Measurements from ENCODE around the gene POU2F3.
A peak's percentile ranks its signal among the peaks of the same experiment; 100 is the strongest.

Gene POU2F3

DNA sequence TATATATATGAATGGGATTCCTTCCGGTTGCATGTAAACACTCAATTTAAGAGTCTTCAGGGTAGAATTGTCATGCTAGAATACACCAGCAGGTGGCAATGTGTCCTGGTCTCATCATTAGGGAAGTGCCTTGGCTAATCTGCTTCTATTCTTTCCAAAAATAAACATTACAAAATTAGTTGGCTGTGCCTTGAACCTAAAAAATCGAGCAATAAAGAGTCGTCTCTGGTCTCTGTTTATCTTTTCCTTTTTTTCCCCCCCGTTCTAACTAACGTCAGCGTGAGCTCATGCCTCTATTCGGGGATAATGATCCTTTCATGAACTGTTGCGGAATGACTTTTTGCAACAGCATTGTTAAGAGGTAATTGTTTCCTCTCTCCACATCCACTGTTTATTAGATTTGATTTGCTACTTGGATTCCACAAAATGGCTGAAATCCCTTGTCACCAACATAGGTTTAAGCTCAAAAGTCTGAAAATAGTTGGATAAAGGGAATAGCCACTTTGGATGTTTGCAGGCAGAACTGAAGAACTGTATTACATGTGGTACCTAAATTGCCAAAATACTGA lies 95.0 kb downstream of the POU2F3 start (continued):
- TF ChIP-seq ZNF335 (tag by site-specific recombination; conservative IDR thresholded peaks at IDR 0.05) (no peak; the same call in 1 of the 2 replicates), ZNF114 (tag by site-specific recombination; IDR thresholded peaks at IDR 0.05) (no peak), ZNF776 (tag by site-specific recombination; IDR thresholded peaks at IDR 0.05; ENCODE audit: borderline replicate concordance) (no peak), ZNF433 (tag by site-specific recombination; IDR thresholded peaks at IDR 0.05; ENCODE audit: low read depth) (no peak), ZNF121 (tag by site-specific recombination; IDR thresholded peaks at IDR 0.05) (no peak), ZBTB10 (tag by site-specific recombination; IDR thresholded peaks at IDR 0.05) (no peak), ZNF600 (tag by site-specific recombination; IDR thresholded peaks at IDR 0.05) (peak; percentile 81), ZBTB26 (tag by site-specific recombination; optimal IDR thresholded peaks at IDR 0.05) (no peak), ZNF488 (tag by site-specific recombination; IDR thresholded peaks at IDR 0.05) (no peak), ZFP69B (tag by site-specific recombination; IDR thresholded peaks at IDR 0.05) (peak; percentile 61; the same call in 1 of the 2 replicates), ZNF366 (tag by site-specific recombination; conservative IDR thresholded peaks at IDR 0.05) (peak; percentile 95), SCRT1 (tag by site-specific recombination; IDR thresholded peaks at IDR 0.05; ENCODE audit: borderline replicate concordance) (peak; percentile 68; the same call in 1 of the 2 replicates), ZNF645 (tag by site-specific recombination; IDR thresholded peaks at IDR 0.05) (no peak), ZNF140 (tag by site-specific recombination; IDR thresholded peaks at IDR 0.05) (no peak), GFI1B (tag by site-specific recombination; IDR thresholded peaks at IDR 0.05) (peak; percentile 61), TSHZ1 (tag by site-specific recombination; IDR thresholded peaks at IDR 0.05; ENCODE audit: borderline replicate concordance) (peak; percentile 31; the same call in 1 of the 2 replicates), ZNF658 (tag by site-specific recombination; IDR thresholded peaks at IDR 0.05) (no peak), ZNF473 (tag by site-specific recombination; IDR thresholded peaks at IDR 0.05) (no peak), ZFP3 (tag by site-specific recombination; IDR thresholded peaks at IDR 0.05; ENCODE audit: low read depth) (no peak), ZFP41 (tag by site-specific recombination; IDR thresholded peaks at IDR 0.05; ENCODE audit: borderline replicate concordance) (no peak), ZBTB7A (tag by site-specific recombination; IDR thresholded peaks at IDR 0.05; ENCODE audit: low read depth) (no peak), ZNF560 (tag by site-specific recombination; IDR thresholded peaks at IDR 0.05; ENCODE audit: borderline replicate concordance) (no peak)
- TF ChIP-seq, protein P1, sequence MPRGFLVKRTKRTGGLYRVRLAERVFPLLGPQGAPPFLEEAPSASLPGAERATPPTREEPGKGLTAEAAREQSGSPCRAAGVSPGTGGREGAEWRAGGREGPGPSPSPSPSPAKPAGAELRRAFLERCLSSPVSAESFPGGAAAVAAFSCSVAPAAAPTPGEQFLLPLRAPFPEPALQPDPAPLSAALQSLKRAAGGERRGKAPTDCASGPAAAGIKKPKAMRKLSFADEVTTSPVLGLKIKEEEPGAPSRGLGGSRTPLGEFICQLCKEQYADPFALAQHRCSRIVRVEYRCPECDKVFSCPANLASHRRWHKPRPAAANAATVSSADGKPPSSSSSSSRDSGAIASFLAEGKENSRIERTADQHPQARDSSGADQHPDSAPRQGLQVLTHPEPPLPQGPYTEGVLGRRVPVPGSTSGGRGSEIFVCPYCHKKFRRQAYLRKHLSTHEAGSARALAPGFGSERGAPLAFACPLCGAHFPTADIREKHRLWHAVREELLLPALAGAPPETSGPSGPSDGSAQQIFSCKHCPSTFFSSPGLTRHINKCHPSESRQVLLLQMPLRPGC (tag by site-specific recombination; IDR thresholded peaks at IDR 0.05) = peak; percentile 97
- TF ChIP-seq, protein P2, sequence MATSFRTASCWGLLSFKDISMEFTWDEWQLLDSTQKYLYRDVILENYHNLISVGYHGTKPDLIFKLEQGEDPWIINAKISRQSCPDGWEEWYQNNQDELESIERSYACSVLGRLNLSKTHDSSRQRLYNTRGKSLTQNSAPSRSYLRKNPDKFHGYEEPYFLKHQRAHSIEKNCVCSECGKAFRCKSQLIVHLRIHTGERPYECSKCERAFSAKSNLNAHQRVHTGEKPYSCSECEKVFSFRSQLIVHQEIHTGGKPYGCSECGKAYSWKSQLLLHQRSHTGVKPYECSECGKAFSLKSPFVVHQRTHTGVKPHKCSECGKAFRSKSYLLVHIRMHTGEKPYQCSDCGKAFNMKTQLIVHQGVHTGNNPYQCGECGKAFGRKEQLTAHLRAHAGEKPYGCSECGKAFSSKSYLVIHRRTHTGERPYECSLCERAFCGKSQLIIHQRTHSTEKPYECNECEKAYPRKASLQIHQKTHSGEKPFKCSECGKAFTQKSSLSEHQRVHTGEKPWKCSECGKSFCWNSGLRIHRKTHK (tag by site-specific recombination; IDR thresholded peaks at IDR 0.05) = no peak
- TF ChIP-seq, protein P3, sequence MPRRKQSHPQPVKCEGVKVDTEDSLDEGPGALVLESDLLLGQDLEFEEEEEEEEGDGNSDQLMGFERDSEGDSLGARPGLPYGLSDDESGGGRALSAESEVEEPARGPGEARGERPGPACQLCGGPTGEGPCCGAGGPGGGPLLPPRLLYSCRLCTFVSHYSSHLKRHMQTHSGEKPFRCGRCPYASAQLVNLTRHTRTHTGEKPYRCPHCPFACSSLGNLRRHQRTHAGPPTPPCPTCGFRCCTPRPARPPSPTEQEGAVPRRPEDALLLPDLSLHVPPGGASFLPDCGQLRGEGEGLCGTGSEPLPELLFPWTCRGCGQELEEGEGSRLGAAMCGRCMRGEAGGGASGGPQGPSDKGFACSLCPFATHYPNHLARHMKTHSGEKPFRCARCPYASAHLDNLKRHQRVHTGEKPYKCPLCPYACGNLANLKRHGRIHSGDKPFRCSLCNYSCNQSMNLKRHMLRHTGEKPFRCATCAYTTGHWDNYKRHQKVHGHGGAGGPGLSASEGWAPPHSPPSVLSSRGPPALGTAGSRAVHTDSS (tag by site-specific recombination; IDR thresholded peaks at IDR 0.05) = no peak
